ENCODE results near the gene GCK.

GRCh38 chr7:44222776-44223261 lies 33.6 kb upstream of the GCK start:
- TF ChIP-seq CTCF (conservative IDR thresholded peaks at IDR 0.05; ENCODE audit: low read length) = no peak
- no peak for TF ChIP-seq EZH2phosphoT487 (IDR thresholded peaks at IDR 0.05; ENCODE audit: borderline replicate concordance, low read depth, low read length)

Measured in OCI-LY7 (cell line).